H1 (cell line): ENCODE results near the gene TCERG1.

Experiments
- CHD1 ChIP-seq: IDR thresholded peaks from 2 replicates; pipeline ENCODE4 v1.6.1; 2012; ENCODE audit warnings: low read depth, low read length, improper control_type of control experiment
- EZH2 ChIP-seq: fragments of 200-600 bp; sonication (generic); IDR thresholded peaks from 2 replicates; pipeline ENCODE4 v1.7.1; 2012; ENCODE audit warnings: low read depth, mild to moderate bottlenecking, moderate library complexity, low read length, inconsistent platforms; ENCODE audit not compliant: severe bottlenecking
- RAD21 ChIP-seq, 2 experiments: IDR thresholded peaks in 1 of 2; conservative IDR thresholded peaks in 1 of 2; 2 replicates each; pipeline ENCODE4 v1.6.1; 2011; ENCODE audit warnings: low read depth in 2 of 2, low read length in 2 of 2, improper control_type of control experiment in 1 of 2, inconsistent platforms in 1 of 2, mild to moderate bottlenecking in 1 of 2, moderate library complexity in 1 of 2

GRCh38 chr5:146499680-146500079, 52.5 kb downstream of the TCERG1 start:
- TF ChIP-seq EZH2 (no peak), RAD21 (IDR thresholded peaks at IDR 0.05 in 1 of 2, conservative IDR thresholded peaks at IDR 0.05 in 1 of 2; ENCODE audit: low read depth in 2 of 2, low read length in 2 of 2) (no peak), CHD1 (no peak)
